CD4-positive, alpha-beta T cell treated with Interleukin-15 for 1 hour (primary cell): Measurements from ENCODE around the gene TRAIP.
A peak's percentile ranks its signal among the peaks of the same experiment; 100 is the strongest.
"Not testable (repeated sequence)": the region's sequence is repeated elsewhere in the genome, so short reads cannot be mapped to it uniquely, and the experiment has no call there.

Experiments used
- DNase-seq: peaks from one replicate; pipeline ENCODE4 v3.0.0-alpha.2; 2020

TRAIP gene

GRCh38 chr3:49787536-49787935 is 68.8 kb downstream of the TRAIP start:
- DNase-seq, result no peak

GRCh38 chr3:49787182-49787464 is 69.2 kb downstream of the TRAIP start:
- no peak for DNase-seq

- DNase-seq, result peak; percentile 100
These were observed 69.8 kb downstream of the TRAIP start, which contains the start of gene IP6K1 for GRCh38 chr3:49786357-49787181. TSS of gene IP6K1 (minus strand) at chr3:49786542. CDS start at chr3:49748040, 38,502 bp downstream.

- DNase-seq, result no peak
These were observed 70.6 kb downstream of the TRAIP start for GRCh38 chr3:49785565-49786356.

- DNase-seq, result not testable (repeated sequence)
These were observed 74.1 kb downstream of the TRAIP start for GRCh38 chr3:49782277-49782676.

- DNase-seq, result no peak
These were observed 74.8 kb downstream of the TRAIP start for GRCh38 chr3:49781415-49782199.

- DNase-seq, result not testable (repeated sequence)
These were observed 75.4 kb downstream of the TRAIP start for GRCh38 chr3:49780975-49781365.

- no peak for DNase-seq
These were observed 76.0 kb downstream of the TRAIP start for GRCh38 chr3:49780080-49780974.

GRCh38 chr3:49779358-49780079 is 76.8 kb downstream of the TRAIP start:
- DNase-seq, result no peak
